SK-N-SH (cell line): ENCODE measurements around the gene PAF1. TPM values are rescaled to one million over a fixed set of nuclear protein-coding genes. Genes with fewer than 3 reads are reported as not detected.

Source experiments
- CTCF ChIP-seq: fragments of 200-600 bp; sonication (generic); IDR thresholded peaks from 2 replicates; pipeline ENCODE4 v1.6.1; 2017; ENCODE audit warnings: antibody characterized with exemption, mild to moderate bottlenecking, moderate library complexity
- ELF1 ChIP-seq: IDR thresholded peaks from 2 replicates; pipeline ENCODE4 v1.4.0; 2012
- EP300 ChIP-seq, 2 experiments: IDR thresholded peaks; 2 replicates each; pipeline versions ENCODE4 v1.4.0 to v1.6.1; 2012; ENCODE audit warnings: borderline replicate concordance in 1 of 2, low read depth in 1 of 2, low read length in 1 of 2
- FOSL2 ChIP-seq: IDR thresholded peaks from 2 replicates; pipeline ENCODE4 v1.4.0; 2012; ENCODE audit warnings: low read depth, mild to moderate bottlenecking, moderate library complexity, borderline replicate concordance
- FOXJ3 ChIP-seq: sonication (generic); formaldehyde crosslinking; IDR thresholded peaks from 2 replicates; pipeline ENCODE4 v1.5.1; 2020; ENCODE audit warnings: mild to moderate bottlenecking, missing genetic modification reagents
- GABPA ChIP-seq: IDR thresholded peaks from 2 replicates; pipeline ENCODE4 v1.4.0; 2012; ENCODE audit warnings: low read depth, mild to moderate bottlenecking
- IRF3 ChIP-seq: fragments of 150-350 bp; IDR thresholded peaks from 2 replicates; pipeline ENCODE4 v1.6.1; 2016; ENCODE audit warnings: mild to moderate bottlenecking, low read depth, low read length
- JUND ChIP-seq: IDR thresholded peaks from 2 replicates; pipeline ENCODE4 v1.4.0; 2012
- MAX ChIP-seq: IDR thresholded peaks from 2 replicates; pipeline ENCODE4 v1.4.0; 2012; ENCODE audit warnings: low read depth
- MEF2A ChIP-seq: IDR thresholded peaks from 2 replicates; pipeline ENCODE4 v1.4.0; 2012; ENCODE audit warnings: low read depth, borderline replicate concordance
- NFIC ChIP-seq: IDR thresholded peaks from 2 replicates; pipeline ENCODE4 v1.4.0; 2012; ENCODE audit warnings: borderline replicate concordance
- NRF1 ChIP-seq: IDR thresholded peaks from 2 replicates; pipeline ENCODE4 v1.6.1; 2012; ENCODE audit warnings: low read depth, mild to moderate bottlenecking, low read length
- PBX3 ChIP-seq: IDR thresholded peaks from 2 replicates; pipeline ENCODE4; 2012
- POLR2AphosphoS5 ChIP-seq: IDR thresholded peaks from 2 replicates; pipeline ENCODE4 v1.6.1; 2012; ENCODE audit warnings: low read depth, low read length
- RAD21 ChIP-seq: IDR thresholded peaks from 2 replicates; pipeline ENCODE4 v1.6.1; 2012; ENCODE audit warnings: mild to moderate bottlenecking, low read length
- RCOR1 ChIP-seq: fragments of 150-350 bp; IDR thresholded peaks from 2 replicates; pipeline ENCODE4 v1.6.1; 2017; ENCODE audit warnings: antibody characterized with exemption, low read length
- RFX5 ChIP-seq: IDR thresholded peaks from 2 replicates; pipeline ENCODE4 v1.6.1; 2012; ENCODE audit warnings: mild to moderate bottlenecking, improper control_type of control experiment, low read length
- RXRA ChIP-seq: IDR thresholded peaks from 2 replicates; pipeline ENCODE4 v1.4.0; 2012; ENCODE audit warnings: low read depth, mild to moderate bottlenecking, borderline replicate concordance
- SIN3A ChIP-seq: IDR thresholded peaks from 2 replicates; pipeline ENCODE4 v1.6.1; 2012; ENCODE audit warnings: low read depth, mild to moderate bottlenecking, low read length, moderate library complexity, borderline replicate concordance
- SMC3 ChIP-seq: IDR thresholded peaks from 2 replicates; pipeline ENCODE4 v1.6.1; 2012; ENCODE audit warnings: low read depth, low read length, improper control_type of control experiment
- TAF1 ChIP-seq: IDR thresholded peaks from 2 replicates; pipeline ENCODE4 v1.6.1; 2012; ENCODE audit warnings: low read depth, mild to moderate bottlenecking, low read length, moderate library complexity, borderline replicate concordance
- TCF12 ChIP-seq: IDR thresholded peaks from 2 replicates; pipeline ENCODE4 v1.4.0; 2012
- TEAD4 ChIP-seq: IDR thresholded peaks from 2 replicates; pipeline ENCODE4 v1.4.0; 2012; ENCODE audit warnings: mild to moderate bottlenecking, borderline replicate concordance; ENCODE audit not compliant: insufficient read depth
- USF1 ChIP-seq: IDR thresholded peaks from 2 replicates; pipeline ENCODE4 v1.4.0; 2012; ENCODE audit warnings: low read depth, borderline replicate concordance
- YY1 ChIP-seq: IDR thresholded peaks from 2 replicates; pipeline ENCODE4 v1.4.0; 2012; ENCODE audit warnings: low read depth, mild to moderate bottlenecking
- ZBTB33 ChIP-seq: IDR thresholded peaks from 2 replicates; pipeline ENCODE4 v1.4.0; 2012; ENCODE audit warnings: low read depth, borderline replicate concordance
- polyA plus RNA-seq, 3 experiments: library from polyadenylated mRNA; depleted of rRNA; stranded (reverse); fragments of >200 nt; gene quantifications; 2 replicates each; pipeline ENCODE4 v1.2.3, GENCODE V29; 2012

The PAF1 gene
- polyA plus RNA-seq, 1 of the 3 experiments (the other 2 are of a cell fraction), result 65.3 TPM

- TF ChIP-seq IRF3 (no peak), MEF2A (no peak), RAD21 (0 out of 2 replicates have a peak, but pooled peaks have one; percentile 7), FOSL2 (no peak), POLR2AphosphoS5 (peak; percentile 95), RXRA (no peak), JUND (no peak), RCOR1 (peak; percentile 78; the same call in 1 of the 2 replicates), RFX5 (peak; percentile 38), ZBTB33 (no peak), PBX3 (peak; percentile 93), EP300 (IDR thresholded peaks at IDR 0.05; ENCODE audit: borderline replicate concordance in 1 of 2, low read depth in 1 of 2, low read length in 1 of 2) (no peak; a peak in 1 of 4 replicates), SIN3A (peak; percentile 71; the same call in 1 of the 2 replicates), TAF1 (peak; percentile 84), TCF12 (peak; percentile 9; the same call in 1 of the 2 replicates), ELF1 (peak; percentile 84), TEAD4 (no peak), YY1 (no peak), MAX (peak; percentile 54), CTCF (peak; percentile 60), GABPA (peak; percentile 75), NFIC (no peak), NRF1 (no peak), SMC3 (peak; percentile 59), USF1 (peak; percentile 64), FOXJ3 (CRISPR knock-in tag) (no peak)
Measured at GRCh38 chr19:39341719-39342604, 48.9 kb downstream of the PAF1 start, which contains the start of gene SAMD4B (continued).
